ENCODE measurements around the gene ZMAT5. TPM values are rescaled to one million over a fixed set of nuclear protein-coding genes. Genes with fewer than 3 reads are reported as not detected.

ZMAT5 gene
- total and polyA plus RNA-seq, 2 of the 13 experiments (the other 11 are each of a cell fraction or from before 2014, with no cell fraction given): 20.7 to 27.8 TPM

DNA sequence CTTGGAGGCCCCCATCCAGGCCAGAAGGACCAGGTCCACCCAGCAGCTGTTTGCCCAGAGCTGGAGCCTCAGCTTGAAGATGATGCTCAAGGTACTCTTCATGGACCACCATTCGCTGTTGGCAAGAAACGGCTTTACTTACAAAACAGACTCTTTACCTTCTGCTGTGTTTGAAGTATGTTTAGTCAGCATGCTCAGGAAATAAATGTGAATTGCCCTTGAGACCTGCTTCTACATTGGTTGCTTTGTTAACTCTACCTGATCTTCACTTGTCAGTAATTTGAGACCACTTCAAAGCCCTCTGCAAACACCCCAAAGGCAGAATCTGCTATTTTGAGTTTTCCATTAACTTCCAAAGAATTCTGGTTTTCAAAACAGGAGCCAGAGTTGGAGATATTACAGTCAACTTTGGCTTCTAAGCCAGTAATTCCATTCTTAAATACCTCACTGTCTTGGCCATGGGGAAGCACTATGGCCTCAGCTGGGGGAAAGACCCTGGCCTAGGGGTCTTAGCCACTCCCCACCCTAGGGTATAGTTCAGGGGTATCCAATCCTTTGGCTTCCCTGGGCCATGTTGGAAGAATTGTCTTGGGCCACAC lies 3.0 kb upstream of the ZMAT5 start (continued):
- TF ChIP-seq, protein P1, sequence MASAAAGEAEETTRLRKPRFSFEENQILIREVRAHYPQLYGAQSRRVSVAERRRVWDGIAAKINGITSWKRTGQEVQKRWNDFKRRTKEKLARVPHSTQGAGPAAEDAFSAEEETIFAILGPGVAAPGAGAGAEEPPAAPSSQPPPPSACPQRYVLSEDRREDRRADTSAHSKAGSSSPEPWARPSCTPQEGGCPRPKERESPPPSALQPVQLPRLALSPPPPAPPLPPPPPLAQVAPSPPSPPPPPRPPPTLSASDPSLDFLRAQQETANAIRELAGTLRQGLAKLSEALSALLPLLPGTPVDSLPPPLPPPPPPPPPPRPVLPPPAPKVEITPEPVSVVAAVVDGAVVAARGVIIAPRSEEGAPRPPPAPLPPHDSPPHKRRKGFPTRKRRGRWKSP (CRISPR knock-in tag; IDR thresholded peaks at IDR 0.05): 0 out of 2 replicates have a peak, but pooled peaks have one; percentile 46
- TF ChIP-seq, protein P2, sequence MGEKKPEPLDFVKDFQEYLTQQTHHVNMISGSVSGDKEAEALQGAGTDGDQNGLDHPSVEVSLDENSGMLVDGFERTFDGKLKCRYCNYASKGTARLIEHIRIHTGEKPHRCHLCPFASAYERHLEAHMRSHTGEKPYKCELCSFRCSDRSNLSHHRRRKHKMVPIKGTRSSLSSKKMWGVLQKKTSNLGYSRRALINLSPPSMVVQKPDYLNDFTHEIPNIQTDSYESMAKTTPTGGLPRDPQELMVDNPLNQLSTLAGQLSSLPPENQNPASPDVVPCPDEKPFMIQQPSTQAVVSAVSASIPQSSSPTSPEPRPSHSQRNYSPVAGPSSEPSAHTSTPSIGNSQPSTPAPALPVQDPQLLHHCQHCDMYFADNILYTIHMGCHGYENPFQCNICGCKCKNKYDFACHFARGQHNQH (CRISPR knock-in tag; IDR thresholded peaks at IDR 0.05): no peak
- TF ChIP-seq SIX1 (CRISPR knock-in tag; IDR thresholded peaks at IDR 0.05; ENCODE audit: borderline replicate concordance) (peak; percentile 100), ZNF224 (CRISPR knock-in tag; IDR thresholded peaks at IDR 0.05) (no peak), SOX5 (CRISPR knock-in tag; IDR thresholded peaks at IDR 0.05; ENCODE audit: borderline replicate concordance) (peak; percentile 90; the same call in 1 of the 2 replicates), ZNF614 (CRISPR knock-in tag; IDR thresholded peaks at IDR 0.05; ENCODE audit: borderline replicate concordance) (peak; percentile 87), ZSCAN29 (CRISPR knock-in tag; conservative IDR thresholded peaks at IDR 0.05) (0 out of 2 replicates have a peak, but pooled peaks have one; percentile 67), MAFK (conservative IDR thresholded peaks at IDR 0.05 in 1 of 2, IDR thresholded peaks at IDR 0.05 in 1 of 2; ENCODE audit: low read length in 2 of 2) (0 out of 4 replicates have a peak, but pooled peaks of 1 of the 2 experiments have one; percentile 19), ZNF761 (CRISPR knock-in tag; conservative IDR thresholded peaks at IDR 0.05) (0 out of 2 replicates have a peak, but pooled peaks have one; percentile 40), MEIS2 (CRISPR knock-in tag; IDR thresholded peaks at IDR 0.05) (peak; percentile 76; the same call in 1 of the 2 replicates)
- TF ChIP-seq, protein P3, sequence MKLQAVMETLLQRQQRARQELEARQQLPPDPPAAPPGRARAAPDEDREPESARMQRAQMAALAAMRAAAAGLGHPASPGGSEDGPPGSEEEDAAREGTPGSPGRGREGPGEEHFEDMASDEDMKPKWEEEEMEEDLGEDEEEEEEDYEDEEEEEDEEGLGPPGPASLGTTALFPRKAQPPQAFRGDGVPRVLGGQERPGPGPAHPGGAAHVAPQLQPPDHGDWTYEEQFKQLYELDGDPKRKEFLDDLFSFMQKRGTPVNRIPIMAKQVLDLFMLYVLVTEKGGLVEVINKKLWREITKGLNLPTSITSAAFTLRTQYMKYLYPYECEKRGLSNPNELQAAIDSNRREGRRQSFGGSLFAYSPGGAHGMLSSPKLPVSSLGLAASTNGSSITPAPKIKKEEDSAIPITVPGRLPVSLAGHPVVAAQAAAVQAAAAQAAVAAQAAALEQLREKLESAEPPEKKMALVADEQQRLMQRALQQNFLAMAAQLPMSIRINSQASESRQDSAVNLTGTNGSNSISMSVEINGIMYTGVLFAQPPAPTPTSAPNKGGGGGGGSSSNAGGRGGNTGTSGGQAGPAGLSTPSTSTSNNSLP (IDR thresholded peaks at IDR 0.05; ENCODE audit: low read depth, low read length): peak; percentile 17; the same call in 1 of the 2 replicates
